RWPE2 (cell line): ENCODE results near the gene SLC25A2.
"Not testable (repeated sequence)": the region's sequence is repeated elsewhere in the genome, so short reads cannot be mapped to it uniquely, and the experiment has no call there.

Experiments
- ATAC-seq: fragments of 200-7000 bp; cut with Tn5 transposase; 3 replicates; pipeline ENCODE4 v1.9.1; 2021; ENCODE audit warnings: low read depth
- DNase-seq: peaks from one replicate; pipeline ENCODE4 v3.0.0-alpha.2; 2020; ENCODE audit warnings: low spot score
- H3K27ac ChIP-seq: fragments of 450-650 bp; 2 replicates; pipeline ENCODE4 v1.5.1; 2017; ENCODE audit warnings: mild to moderate bottlenecking; ENCODE audit not compliant: poor library complexity, severe bottlenecking
- H3K27me3 ChIP-seq: fragments of 250-450 bp; sonication (Bioruptor Pico); 2 replicates; pipeline ENCODE4 v1.5.1; 2021; ENCODE audit warnings: mild to moderate bottlenecking, moderate library complexity; ENCODE audit not compliant: insufficient read depth, poor library complexity, severe bottlenecking
- H3K36me3 ChIP-seq: fragments of 250-450 bp; sonication (Bioruptor Pico); 2 replicates; pipeline ENCODE4 v1.5.1; 2020; ENCODE audit warnings: low read depth, mild to moderate bottlenecking, moderate library complexity
- H3K4me1 ChIP-seq: fragments of 250-450 bp; sonication (Bioruptor Pico); 2 replicates; pipeline ENCODE4 v1.5.1; 2021; ENCODE audit warnings: mild to moderate bottlenecking, moderate library complexity; ENCODE audit not compliant: insufficient read depth, poor library complexity, severe bottlenecking
- H3K4me3 ChIP-seq: fragments of 250-450 bp; sonication (Bioruptor Pico); 2 replicates; pipeline ENCODE4 v1.5.1; 2021; ENCODE audit warnings: mild to moderate bottlenecking, moderate library complexity; ENCODE audit not compliant: severe bottlenecking
- H3K9me3 ChIP-seq: fragments of 250-450 bp; sonication (Bioruptor Pico); 2 replicates; pipeline ENCODE4 v1.5.1; 2021; ENCODE audit warnings: mild to moderate bottlenecking, moderate library complexity; ENCODE audit not compliant: severe bottlenecking
- CTCF ChIP-seq: fragments of 450-650 bp; IDR thresholded peaks from one replicate; pipeline ENCODE4 v1.5.1; 2017; ENCODE audit warnings: mild to moderate bottlenecking, moderate library complexity; ENCODE audit not compliant: poor library complexity, severe bottlenecking

Gene SLC25A2

GRCh38 chr5:141320225-141321169 is 16.6 kb upstream of the SLC25A2 start, which contains the start of gene TAF7:
Gene TAF7 (minus strand): TSS chr5:141320784. CDS start chr5:141320044, 740 bp downstream.
- Histone ChIP-seq H3K27me3 (no peaks in the 10 kb centered on the region), H3K27ac (peak within 1 kb of the TSS; percentile 83), H3K4me1 (no peaks in the 10 kb centered on the region), H3K9me3 (peaks cover 36% of the 10 kb centered on the region), H3K4me3 (peak within 1 kb of the TSS; percentile 57), H3K36me3 (peaks cover 24% of the 10 kb centered on the region)
- ATAC-seq: peak; percentile 87
- peak; percentile 98 for TF ChIP-seq CTCF
- DNase-seq: peak; percentile 90

- DNase-seq (no peak), ATAC-seq (no peak)
- Histone ChIP-seq H3K27me3 (no peaks in the 10 kb centered on the region), H3K9me3 (peaks cover 36% of the 10 kb centered on the region), H3K4me3 (peak overlapping the region; percentile 57), H3K4me1 (no peaks in the 10 kb centered on the region), H3K27ac (peak overlapping the region; percentile 83), H3K36me3 (peaks cover 24% of the 10 kb centered on the region)
- TF ChIP-seq CTCF: no peak
Observed at GRCh38 chr5:141319699-141320098, 15.8 kb upstream of the SLC25A2 start.

GRCh38 chr5:141319202-141319601 is 15.4 kb upstream of the SLC25A2 start:
- no peak overlapping the region for H3K4me3 ChIP-seq
- H3K4me1 ChIP-seq: no peaks in the 10 kb centered on the region
- H3K9me3 ChIP-seq: peaks cover 36% of the 10 kb centered on the region
- DNase-seq: no peak
- no peak overlapping the region for H3K27ac ChIP-seq
- ATAC-seq: no peak
- no peaks in the 10 kb centered on the region for H3K27me3 ChIP-seq
- no peak for TF ChIP-seq CTCF
- peaks cover 24% of the 10 kb centered on the region for H3K36me3 ChIP-seq

- not testable (repeated sequence) for H3K4me1 ChIP-seq, H3K4me3 ChIP-seq, DNase-seq, H3K27me3 ChIP-seq, ATAC-seq, H3K27ac ChIP-seq
- H3K9me3 ChIP-seq: peaks cover 36% of the 10 kb centered on the region
- H3K36me3 ChIP-seq: peaks cover 24% of the 10 kb centered on the region
Observed at GRCh38 chr5:141316963-141317362, 13.1 kb upstream of the SLC25A2 start.

GRCh38 chr5:141313711-141314110 is 9.9 kb upstream of the SLC25A2 start:
- DNase-seq: no peak
- ATAC-seq: no peak
- Histone ChIP-seq H3K4me1 (no peaks in the 10 kb centered on the region), H3K27ac (no peak overlapping the region), H3K27me3 (no peaks in the 10 kb centered on the region), H3K4me3 (no peak overlapping the region), H3K36me3 (peaks cover 10% of the 10 kb centered on the region), H3K9me3 (peaks cover 22% of the 10 kb centered on the region)
- no peak for TF ChIP-seq CTCF
